Ramos (cell line): Measurements from ENCODE around the gene RGS6.

ENCODE experiments used
- in situ Hi-C: fragments of 300-500 bp; cut with MboI; formaldehyde crosslinking; loops from one replicate; pipeline ENCODE4 v1.14.3; 2022; ENCODE audit warnings: low sequenced_read_pairs; ENCODE audit not compliant: unreplicated experiment

RGS6 gene

DNA sequence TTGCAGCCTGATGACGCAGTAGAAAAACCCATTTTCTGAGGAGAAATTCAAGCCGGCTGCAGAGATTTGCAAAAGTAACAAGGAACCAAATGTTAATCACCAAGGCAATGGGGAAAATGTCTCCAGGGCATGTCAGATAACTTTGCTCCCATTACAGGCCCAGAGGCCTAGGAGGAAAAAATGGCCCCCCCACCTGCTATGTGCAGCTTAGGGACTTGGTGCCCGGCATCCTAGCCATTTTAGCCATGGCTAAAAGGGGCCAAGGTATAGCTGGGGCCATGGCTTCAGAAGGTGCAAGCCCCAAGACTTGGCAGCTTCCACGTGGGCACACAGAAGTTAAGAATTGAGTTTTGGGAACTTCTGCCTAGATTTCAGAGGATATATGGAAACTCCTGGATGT, 351.9 kb downstream of the RGS6 start:
- in situ Hi-C loops, result no loop called here

- in situ Hi-C loops, result no loop called here
Observed at GRCh38 chr14:72290241-72290640, 358.0 kb downstream of the RGS6 start.

- in situ Hi-C loops, result no loop called here
Observed at GRCh38 chr14:72291908-72292688, 359.9 kb downstream of the RGS6 start.

DNA sequence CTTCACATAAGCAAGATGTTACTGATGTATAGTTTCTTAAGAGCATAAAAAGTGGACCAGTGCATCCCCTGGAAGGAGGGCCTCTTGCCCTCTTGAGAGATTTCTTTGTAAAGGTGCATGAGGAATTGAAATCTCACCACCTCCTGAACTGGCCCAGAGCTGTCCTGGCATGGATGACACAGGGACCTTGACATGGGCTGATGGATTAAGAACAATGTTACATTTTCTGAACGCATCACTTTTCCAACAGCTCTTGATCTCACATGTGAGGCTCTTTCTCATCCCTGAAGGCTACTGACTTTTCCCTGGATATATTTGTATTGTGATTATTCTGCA, 360.4 kb downstream of the RGS6 start:
- in situ Hi-C loops, result no loop called here

DNA sequence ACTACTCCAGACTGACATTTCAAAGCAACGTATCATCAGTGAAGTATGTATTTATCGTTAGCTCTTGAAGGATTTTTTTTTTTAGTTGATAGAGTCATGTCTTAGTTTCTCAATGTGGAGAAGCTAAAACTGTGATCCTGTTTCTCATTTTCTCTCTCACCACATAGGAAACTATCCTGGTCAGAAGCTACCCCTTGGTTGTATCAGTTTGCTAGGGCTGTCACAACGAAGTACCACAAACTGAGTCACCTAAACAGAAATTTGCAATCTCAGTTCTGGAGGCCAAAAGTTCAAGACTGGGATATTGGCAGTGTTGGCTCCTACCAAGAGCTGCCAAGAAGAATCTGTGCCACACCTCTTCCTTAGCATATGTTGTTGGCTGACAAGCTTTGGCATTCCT, 369.1 kb downstream of the RGS6 start:
- in situ Hi-C loops, result no loop called here

DNA sequence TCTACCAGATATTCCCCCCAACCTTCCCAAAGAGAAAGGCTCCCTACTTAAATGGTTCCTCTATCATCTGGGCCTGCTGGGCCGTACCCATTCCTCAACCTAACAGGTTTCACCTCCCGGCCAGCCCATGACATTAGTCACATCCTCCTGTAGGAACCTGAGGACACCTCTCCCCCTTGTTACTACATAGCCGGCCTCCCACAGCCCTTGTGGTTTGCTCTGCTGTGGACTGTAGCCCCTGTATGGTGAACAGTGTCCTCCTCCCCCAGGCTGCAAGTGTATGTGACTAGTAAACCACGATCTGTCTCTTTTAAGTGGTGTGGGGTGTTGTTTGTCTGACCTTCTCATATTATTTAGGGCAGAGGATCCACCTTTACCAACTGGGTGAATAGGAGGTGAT, 371.7 kb downstream of the RGS6 start:
- in situ Hi-C loops, result no loop called here

DNA sequence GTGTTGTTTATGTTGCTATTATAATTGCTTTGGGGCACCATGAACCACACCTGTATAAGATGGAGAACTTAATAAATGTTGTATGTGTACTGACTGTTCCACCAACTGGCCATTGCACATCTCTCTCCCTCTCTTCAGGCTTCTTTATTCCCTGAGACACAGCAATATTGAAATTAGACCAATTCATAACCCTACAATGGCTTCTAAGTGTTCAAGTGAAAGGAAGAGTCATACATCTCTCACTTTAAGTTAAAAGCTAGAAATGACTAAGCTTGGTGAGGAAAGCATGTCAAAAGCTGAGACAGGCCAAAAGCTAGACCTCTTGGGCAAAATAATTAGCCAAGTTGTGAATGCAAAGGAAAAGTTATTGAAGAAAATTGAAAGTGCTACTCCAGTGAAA, 373.3 kb downstream of the RGS6 start:
- in situ Hi-C loops, result no loop called here

GRCh38 chr14:72308967-72309485, 376.8 kb downstream of the RGS6 start:
- in situ Hi-C loops, result no loop called here

DNA sequence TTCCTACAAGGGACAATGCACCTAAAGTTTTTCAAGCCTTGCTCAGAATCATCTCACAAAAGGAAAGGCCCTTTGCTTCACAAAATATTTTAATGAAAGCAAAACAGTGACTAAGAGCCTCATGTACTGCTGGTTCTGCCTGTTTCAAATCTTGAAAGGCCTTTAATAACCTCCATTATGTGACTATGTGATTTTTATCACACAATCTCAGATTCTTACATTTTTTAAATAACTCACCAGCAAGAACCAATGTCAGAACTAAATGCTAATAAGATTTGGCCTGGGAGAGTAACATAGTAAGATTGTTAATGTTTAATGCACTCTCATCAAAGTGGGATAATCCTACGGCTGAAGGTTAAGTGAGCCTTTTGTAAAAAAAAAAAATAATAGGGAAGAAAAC, 378.9 kb downstream of the RGS6 start:
- in situ Hi-C loops, result no loop called here

- in situ Hi-C loops, result no loop called here
Observed at GRCh38 chr14:72311516-72311915, 379.3 kb downstream of the RGS6 start.

- in situ Hi-C loops, result no loop called here
Observed at GRCh38 chr14:72314808-72315435, 382.7 kb downstream of the RGS6 start.

GRCh38 chr14:72315714-72316113, 383.5 kb downstream of the RGS6 start:
- in situ Hi-C loops, result no loop called here

DNA sequence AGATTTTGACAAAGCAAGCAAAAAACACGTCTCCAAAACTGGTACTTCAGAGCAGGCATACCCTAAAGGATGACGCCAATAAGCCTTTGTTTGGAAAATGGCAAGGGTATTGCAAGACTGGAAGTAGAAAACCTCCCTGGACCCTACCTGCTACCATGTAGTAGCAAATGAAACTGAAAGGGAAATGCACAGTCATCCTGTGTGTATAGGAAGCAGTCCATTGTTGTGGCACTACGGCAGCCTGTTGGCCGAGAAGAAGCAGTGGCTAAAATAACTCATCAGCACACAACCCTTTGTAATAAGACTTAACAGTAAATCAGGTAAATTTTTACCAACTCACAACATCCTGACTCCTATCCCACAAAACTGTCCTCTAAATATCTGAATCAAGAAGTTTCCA, 386.4 kb downstream of the RGS6 start:
- in situ Hi-C loops, result no loop called here

DNA sequence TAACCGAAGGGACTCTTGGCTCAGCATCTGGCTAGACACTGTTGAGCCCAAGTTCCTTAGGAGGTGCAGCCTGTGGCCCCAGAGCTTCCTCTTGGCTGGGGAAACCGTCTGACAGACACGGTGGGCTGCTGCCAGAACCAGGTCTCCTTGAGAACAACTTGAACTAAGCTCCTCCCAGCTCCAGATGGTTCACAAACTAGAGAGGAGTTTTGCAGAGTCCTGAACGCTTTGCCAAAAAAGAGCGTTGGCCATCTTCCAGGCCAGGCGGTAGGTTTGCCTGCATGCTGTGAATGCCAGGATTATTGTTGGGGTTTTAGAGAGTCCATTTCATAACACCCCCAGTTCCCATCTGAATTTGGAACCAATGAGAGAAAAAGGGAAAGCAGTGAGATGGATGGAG, 399.8 kb downstream of the RGS6 start:
- in situ Hi-C loops, result no loop called here

GRCh38 chr14:72332871-72333270, 400.6 kb downstream of the RGS6 start:
- in situ Hi-C loops, result no loop called here

GRCh38 chr14:72333357-72333756, 401.1 kb downstream of the RGS6 start:
- in situ Hi-C loops, result no loop called here

DNA sequence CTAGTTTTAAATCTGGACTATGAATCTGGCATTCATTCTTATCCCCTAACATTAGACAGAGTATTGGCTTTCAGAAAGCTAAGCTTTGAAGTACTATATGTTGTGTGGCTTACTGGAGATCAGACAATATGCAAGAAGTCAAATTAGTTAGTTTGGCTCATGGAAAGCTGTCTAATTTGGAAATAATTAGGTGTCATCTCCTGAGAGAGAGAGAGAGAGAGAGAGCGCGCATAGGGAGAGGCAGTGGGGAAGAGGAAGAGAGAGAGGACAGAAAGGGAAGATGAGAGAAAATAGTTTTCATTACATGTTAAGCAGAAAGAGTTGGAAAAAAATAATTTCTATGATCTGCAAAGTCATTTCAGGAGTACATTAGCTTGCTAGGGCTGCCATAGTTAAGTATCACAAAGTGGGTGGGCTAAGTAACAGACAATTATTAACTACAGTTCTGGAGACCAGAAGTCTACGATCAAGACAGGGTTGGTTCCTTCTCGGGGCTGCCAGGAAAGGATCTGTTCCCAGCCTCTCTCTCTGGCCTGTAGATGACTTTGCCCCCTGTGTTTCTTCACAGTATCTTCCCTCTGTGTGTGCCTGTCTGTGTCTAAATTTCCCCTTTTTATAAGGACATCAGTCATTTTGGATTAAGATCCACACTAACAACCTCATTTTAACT, 404.2 kb downstream of the RGS6 start:
- in situ Hi-C loops, result no loop called here

- in situ Hi-C loops, result no loop called here
Observed at GRCh38 chr14:72341237-72341636, 409.0 kb downstream of the RGS6 start.

DNA sequence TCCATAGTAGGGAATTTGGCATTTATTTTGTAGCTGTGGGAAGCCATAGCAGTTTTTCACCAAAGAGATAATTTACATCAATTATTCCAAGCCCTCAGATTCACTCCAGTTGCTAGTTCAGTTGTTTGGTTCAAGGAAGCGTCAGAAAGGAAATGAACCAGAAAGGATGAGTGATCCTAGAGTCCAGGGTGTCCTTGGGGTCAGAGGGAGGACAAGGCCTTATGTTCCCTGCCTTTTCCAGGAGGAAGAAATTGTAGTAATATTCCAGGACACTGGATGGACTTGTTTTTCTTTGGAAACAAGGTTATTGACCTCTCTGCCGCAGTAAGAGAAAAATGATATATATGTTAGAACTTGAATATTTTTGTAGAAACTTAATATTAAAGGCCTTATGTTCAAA, 409.5 kb downstream of the RGS6 start:
- in situ Hi-C loops, result no loop called here

- in situ Hi-C loops, result no loop called here
Observed at GRCh38 chr14:72347118-72347517, 414.9 kb downstream of the RGS6 start.

DNA sequence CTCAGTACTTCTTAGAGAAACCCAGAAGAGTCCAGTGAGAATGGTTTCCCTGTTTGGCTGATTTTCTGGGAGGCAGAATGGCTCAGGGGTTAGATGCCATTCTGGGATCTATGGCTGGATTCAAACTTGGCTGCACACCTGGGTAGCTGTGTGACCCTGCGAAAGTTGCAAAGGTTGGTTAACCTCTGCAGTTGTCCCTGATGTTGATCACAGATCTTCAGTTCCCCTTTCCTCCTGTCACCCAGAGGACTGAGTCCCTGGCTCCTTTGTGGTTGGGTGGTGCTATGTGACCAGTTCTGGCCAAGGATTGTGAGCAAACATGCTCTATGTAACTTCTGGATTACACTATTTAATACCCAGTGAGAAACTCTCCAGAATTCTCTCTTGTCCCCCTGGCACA, 418.0 kb downstream of the RGS6 start:
- in situ Hi-C loops, result no loop called here
